GM19023 (cell line): Measurements from ENCODE around the gene TMEM151B.
"Not testable (repeated sequence)": the region's sequence is repeated elsewhere in the genome, so short reads cannot be mapped to it uniquely, and the experiment has no call there.

Experiments used
- ATAC-seq: cut with Tn5 transposase; IDR thresholded peaks from one replicate; pipeline ENCODE4 v1.9.1; 2021; ENCODE audit warnings: mild to moderate bottlenecking, moderate library complexity; ENCODE audit not compliant: unreplicated experiment

The TMEM151B gene

DNA sequence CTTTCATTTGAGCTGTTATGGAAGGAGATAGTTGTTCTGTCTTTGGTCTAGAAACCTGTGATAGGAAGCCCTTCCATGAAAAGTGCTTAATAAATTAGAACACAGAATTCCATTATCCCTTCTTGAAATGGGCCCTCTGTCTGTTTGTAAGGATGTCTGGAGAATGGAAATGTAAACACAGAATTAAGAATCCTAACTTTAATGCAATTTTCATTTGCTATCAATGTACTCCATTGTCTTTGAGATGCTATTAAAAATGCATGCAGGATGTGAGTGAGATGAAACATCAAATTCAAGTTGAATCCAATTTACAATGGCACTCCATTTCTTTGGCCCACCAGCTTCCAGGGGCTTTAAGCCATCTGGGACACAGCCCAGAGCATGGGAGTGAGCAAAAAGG is 56.8 kb downstream of the TMEM151B start:
- ATAC-seq: no peak

DNA sequence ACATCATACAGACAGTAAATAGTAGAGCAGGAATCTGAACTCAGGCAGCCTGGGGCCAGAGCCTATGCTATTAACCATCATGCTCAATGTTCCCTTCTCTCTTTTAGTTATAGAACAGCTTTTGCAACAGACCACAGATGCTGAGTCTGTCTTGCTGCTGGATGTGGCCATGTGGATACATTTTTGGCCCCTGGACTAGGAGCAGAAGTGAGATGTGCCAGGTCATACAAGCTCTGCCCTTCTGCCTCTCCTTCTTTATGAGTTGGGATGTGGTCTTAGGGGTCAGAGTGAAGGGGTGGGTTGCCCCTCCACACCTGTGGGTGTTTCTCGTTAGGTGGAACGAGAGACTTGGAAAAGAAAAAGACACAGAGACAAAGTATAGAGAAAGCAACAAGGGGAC is 57.5 kb downstream of the TMEM151B start:
- ATAC-seq: no peak

DNA sequence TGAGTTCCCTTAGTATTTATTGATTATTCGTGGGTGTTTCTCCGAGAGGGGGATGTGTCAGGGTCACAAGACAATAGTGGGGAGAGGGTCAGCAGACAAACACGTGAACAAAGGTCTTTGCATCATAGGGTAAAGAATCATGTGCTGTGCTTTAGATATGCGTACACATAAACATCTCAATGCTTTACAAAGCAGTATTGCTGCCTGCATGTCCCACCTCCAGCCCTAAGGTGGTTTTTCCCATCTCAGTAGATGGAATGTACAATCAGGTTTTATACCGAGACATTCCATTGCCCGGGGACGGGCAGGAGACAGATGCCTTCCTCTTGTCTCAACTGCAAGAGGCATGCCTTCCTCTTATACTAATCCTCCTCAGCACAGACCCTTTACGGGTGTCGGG is 58.0 kb downstream of the TMEM151B start:
- not testable (repeated sequence) for ATAC-seq

DNA sequence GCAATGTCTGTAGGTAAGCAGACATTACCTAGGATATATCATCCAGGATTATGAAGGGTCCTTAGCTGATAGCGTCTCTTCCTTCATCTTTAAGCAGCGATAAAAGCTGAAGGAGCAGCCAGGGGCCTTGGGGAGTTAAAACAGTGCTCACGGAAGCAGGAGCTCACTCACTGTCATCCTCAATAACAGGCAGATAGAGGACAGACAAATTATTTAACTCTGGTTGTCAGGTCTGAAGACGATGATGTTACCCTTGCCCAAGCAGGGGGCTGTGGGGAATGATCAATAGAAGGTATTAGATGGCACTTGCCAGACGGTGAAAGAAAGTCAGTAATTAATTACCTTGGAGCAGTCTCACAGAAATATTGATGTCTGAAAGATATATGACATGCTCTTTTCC is 59.6 kb downstream of the TMEM151B start:
- no peak for ATAC-seq

DNA sequence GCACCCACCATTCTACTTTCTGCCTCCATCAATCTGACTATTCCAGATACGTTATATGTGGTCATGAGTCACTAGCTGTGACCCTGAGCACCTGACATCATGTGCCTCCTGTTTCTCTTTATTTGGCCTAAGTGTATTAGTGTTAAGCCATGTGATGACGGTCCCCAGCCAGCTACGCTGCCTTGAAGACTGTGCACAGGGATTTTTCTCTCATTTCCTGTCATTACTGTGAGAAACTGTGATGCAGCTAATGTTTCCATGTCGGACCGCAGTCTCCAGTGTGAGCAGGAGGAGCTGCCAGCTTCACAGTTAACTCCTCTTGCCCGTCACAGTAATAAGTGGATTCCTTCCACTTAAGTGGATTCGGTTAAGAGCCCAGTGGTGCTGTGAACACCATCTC is 62.3 kb downstream of the TMEM151B start:
- no peak for ATAC-seq

DNA sequence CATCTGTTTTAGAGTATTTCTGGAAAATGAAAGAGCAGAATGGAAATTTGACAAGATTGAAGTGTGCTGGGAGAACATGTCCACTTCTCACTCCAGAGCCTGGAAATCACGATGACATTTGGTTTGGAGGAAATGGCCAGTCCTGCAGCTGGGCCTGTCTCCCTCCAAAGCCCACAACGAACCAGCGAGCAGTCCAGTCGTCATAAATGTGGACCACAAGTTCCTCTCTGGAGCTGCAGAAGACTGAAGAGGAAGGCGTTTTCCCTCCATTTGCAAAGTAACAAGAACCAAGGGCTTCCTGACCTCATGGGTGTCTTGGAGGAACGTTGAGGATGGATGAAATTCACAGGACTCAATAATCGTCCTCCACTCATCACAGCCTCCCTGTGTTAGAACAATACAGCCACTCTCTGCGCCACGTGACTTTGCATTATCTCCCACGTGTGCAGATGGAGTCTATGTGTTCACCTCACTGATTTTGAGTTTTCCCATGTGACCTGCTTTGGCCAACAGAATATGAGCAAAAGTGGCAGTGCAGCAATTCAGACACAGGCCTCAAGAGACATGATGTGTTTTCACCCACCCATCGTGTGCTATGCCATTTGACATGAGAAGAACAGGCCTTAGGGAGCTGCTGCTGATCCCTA is 63.1 kb downstream of the TMEM151B start:
- ATAC-seq: no peak

DNA sequence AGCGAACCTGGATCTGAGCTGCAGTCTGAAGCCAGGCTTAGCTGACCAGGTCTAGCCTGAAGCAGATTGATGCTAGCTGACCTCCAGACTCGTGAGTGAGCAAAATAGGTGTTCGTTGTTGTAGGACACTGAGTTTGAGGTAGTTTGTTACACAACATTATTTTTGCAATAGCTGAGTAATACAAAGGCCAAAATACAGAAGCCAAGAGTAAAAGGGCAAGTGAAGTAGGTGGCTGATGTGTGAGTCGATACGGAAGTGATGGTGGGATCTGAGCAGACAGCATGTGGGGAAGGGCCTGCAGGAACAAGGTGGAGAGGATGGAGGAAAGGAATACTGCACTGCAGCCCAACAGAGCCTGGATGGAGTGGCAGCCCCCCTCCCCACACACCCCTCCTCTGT is 63.7 kb downstream of the TMEM151B start:
- no peak for ATAC-seq

DNA sequence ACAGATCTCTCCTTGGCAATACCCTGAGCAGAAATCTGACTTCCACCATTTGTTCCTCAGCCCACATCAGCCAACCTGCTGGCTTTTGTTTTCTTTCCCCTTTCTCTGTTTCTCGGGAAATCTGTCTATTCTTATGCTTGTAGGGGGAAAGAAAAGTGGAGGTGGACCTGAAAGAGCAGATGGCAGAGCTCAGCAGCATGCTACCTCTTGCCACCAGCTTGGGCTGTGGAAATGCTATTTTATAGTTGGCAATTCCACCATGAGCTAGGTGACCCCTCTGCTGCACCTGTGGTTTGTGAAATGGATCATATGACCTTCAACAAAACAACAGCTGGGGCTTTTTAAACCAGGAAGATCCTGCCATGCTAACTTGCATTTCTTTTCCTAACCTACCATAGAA is 65.4 kb downstream of the TMEM151B start:
- ATAC-seq: no peak

DNA sequence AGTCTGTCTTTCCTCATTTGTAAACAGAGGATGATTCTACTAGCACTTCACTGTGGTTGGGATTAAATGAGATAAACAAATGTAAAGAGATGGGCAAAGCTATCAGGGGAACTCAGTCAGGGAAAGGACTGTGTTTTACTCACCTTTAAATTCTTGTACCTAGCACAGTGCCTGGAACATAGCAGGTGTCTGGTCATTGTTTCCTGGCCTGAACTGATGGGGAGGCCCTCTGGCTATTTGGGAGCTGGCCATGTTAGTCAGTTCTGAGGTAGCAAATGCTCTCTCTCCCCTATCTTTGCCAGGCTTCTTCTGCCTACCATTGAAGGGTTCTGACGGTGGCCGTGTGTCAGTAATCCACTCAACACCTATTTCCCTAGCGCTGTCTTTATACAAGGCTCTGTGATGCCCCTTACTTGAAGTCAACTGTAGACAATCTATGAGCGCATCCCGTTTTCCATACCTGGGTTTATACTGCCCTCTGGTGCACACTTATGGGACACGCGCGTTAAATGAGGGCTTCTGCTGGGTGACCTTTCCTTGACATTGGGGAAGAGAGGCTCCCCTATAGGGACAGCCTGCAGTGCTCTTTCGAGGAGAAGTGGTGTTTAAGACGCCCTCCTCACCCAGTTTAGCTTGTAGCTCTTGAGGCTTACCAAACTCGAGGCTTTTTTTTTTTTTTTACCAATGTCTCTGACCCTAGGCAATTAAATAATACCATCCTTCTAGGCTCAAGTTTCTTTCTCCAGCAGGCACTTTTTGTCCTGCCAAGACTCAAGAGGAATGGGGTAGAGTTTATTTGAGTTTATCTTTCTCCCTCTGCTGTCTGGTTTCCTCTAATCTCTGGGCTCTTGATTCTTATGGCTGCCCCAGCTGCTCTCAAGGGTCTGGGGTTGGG is 68.2 kb downstream of the TMEM151B start:
- ATAC-seq: no peak

DNA sequence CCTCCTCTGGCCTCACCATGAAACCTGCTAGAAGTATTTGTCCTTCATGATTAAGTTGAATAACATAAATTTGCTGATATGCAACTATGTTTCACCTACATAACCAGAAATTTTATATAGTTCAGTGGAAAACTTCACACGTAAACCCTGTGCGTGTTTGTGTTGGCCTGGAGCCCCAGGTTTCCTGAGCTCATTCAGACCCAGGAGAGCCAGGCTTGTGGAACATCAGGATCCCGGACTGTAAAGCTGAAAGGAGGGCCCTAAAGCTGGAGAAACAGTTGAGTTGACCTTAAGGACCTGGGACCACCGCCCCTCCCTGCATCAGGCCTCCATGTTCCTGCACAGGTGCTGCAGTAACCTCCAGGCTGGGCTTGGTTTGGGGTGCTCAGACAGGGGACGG is 69.1 kb downstream of the TMEM151B start:
- no peak for ATAC-seq

DNA sequence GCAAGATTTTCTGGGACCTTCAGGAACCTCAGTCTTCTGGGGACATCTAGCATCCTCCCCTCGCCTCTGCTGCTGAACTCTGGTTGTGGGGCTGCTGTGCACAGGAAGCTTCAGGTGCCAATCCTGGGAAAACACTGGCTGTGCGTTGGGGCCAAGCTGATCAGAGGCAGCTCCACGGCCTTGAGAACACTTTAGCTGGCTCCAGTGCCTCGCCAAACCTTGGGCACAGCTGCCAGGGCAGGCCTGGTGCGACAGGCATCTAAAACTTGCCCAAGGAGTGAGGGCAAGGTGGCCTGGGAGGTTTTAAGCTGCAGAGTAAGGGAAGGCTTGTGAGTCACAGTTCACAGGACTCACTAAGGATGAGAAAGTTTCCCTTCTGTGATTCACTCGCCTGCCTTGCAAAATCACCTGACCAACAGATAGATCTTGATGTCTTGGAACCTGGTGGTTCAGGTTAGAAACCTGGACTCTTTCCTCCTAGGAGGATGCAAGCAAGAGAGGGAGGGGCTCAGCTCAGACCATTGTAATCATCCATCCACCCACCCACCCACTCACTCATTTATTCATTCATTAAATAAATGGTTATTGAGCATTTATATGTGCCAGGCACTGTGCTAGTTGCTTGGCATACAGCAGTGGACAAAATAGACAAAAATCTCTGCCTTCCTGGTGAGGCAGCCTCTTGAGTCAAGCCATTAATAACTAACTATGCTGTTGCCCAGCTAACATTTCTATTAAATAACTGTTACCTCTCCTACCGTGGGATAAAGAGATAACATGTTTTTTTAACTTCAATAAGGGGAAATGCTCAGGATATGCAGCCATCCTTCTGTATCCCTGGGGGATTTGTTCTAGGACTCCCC is 69.7 kb downstream of the TMEM151B start:
- no peak for ATAC-seq

DNA sequence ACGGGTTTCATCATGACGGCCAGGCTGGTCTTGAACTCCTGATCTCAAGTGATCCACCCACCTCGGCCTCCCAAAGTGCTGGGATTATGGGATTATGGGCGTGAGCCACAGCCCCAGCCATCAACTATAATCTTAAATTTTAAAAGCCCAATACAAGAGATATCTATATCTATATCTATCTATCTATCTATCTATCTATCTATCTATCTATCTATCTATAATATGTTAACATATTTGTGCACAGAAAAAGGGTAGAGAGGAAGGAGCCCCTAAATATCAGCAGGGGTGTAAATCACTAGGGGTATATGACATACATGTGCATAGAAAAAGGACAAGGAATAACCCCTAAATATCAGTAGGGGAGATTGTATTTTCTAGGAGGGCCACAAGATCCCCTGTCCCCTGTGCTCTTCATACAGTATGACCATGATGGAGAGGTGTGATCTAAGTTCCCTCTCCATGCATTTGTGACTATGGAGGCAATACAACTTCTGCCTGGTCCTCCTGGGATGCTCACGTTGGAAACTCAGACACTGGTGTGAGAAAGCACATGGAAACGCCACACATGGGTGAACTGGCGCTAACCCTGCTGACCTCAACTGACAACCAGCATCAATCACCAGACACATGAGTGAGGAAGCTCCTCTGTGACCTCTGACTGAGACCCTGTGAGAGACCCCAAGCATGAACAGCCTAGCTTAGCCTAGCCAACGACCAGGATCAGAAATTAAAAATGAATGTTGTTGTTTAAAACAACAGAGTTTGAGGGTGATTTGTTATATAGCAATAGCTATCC is 71.0 kb downstream of the TMEM151B start:
- no peak for ATAC-seq

DNA sequence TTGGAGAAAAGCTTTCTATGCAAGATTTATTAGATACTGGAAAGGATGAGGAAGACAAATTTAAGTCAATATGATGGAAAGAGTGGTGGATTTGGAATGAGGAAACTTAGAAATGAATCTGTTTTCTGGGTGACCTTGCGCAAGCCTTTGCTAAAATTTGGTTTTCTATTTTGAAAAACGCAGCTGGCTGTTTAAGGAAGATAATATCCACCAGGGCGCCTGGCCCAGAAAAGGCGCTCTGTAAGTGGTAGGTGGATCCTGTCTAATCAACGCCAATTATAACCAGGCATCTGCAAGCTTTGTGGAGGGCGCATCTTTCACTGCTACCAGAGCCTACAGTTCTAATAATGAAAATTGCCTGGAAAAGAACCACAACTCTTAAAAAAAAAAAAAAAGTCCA is 71.8 kb downstream of the TMEM151B start:
- no peak for ATAC-seq

DNA sequence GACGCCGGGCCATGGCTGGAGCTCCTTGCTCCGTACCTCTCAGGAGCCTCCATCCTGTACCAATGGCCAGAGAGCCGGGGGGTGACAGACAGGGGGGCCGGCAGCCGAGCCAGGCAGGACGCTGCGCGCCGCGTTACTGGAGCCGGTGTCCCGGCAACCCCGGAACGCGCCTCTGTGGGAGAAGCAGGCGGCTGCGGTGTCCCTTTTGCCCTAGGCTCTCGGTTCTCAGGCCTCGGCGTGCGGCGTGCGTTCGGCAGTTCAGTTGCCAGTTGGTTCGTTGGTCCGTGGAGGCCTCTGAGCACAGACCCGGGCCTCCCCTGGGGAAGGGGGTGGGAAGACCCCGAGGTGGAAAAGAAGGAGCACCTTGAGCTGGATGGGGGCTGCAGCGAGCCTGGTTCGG is 72.2 kb downstream of the TMEM151B start, which contains the start of gene SPATS1:
TSS of gene SPATS1 (plus strand) at position 162 of the 400 bp plus-strand sequence. CDS start 446 bp downstream, outside the sequence.
- ATAC-seq: no peak

DNA sequence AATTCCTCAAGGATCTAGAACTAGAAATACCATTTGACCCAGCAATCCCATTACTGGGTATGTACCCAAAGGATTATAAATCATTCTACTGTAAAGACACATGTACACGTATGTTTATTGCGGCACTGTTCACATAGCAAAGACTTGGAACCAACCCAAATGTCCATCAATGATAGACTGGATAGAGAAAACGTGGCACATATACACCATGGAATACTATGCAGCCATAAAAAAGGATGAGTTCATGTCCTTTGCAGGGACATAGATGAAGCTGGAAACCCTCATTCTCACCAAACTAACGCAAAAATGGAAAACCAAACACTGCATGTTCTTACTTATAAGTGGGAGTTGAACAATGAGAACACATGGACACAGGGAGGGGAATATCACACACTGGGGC is 76.6 kb downstream of the TMEM151B start:
- not testable (repeated sequence) for ATAC-seq

DNA sequence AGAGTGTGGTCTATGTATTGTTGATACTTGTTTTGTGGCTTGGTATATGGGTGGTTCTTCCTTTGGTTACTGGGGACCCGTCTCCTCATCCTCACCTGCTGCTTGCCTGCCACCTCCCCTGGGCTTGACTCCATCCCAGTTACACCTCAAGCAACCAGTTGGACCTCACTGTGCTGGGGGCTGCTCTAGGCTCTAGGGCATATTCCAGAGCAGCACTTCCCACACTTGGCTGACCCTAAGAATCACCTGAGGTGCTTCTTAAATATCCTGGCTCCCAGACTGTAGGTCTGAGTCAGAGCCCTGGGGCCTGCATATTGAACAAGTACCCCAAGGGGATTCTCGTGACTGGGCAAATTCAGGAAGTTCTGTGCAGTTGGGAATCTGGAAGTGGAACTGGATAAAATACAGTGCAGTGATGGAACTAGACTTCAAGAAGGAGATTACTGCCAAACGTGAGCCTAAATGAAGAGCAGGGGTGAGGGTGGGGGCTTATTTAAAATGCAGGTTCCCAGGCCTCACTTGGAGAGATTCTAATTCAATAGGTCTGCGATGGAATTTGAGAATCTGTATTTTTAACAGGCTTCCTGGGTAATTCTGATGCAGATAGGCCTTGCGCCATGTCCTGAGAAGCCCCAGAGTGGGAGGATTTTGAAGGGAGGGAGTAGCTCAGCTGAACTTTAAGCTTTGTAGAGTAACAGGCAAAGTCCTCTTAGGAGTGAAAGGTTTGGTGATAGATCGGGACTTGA is 79.8 kb downstream of the TMEM151B start:
- ATAC-seq: no peak

DNA sequence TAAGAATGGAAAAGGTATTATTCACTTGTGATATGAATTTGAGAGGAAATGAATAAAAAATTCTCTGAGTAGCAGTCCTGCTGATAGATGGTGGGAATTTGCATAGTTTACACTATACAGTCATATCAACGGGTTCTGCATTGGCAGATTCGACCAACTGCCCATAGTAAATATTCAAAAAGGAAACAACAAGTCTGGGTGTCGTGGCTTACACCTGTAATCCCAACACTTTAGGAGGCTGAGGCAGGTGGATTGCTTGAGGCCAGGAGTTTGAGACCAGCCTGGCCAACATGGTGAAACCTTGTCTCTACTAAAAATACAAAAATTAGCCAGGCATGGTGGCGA is 80.4 kb downstream of the TMEM151B start:
- ATAC-seq: not testable (repeated sequence)

DNA sequence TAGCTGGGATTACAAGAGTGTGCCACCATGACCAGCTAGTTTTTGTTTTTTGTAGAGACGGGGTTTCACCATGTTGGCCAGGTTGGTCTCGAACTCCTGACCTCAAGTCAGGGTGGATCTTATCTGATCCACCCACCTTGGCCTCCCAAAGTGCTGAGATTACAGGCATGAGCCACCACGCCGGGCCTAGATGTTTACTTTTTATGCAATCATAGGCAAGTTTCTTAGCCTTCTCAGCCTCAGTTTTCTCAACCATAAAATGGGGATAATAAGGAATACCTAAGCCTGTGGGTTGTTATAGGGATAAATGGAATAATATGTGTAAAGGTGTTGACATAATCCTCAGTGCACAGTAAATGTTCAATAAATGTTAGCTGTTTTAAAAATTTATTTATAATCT is 82.0 kb downstream of the TMEM151B start:
- no peak for ATAC-seq

DNA sequence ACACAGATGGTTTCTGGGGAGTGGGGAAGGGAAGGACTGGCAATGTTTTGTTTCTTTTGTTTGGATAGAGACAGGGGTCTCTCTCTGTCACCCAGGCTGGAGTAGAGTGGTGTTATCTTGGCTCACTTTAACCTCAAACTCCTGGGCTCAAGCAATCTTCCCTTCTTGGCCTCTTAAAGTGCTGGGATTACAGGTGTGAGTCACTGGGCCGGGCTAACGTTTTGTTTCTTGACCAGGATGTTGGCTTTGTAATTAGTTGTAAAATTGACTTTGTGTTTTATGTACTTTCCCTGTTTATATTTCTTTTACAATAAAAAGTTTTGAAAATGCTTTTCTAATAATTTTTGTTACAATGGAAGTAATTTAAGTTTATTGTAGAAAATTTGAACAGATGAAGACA is 83.1 kb downstream of the TMEM151B start:
- ATAC-seq: no peak

DNA sequence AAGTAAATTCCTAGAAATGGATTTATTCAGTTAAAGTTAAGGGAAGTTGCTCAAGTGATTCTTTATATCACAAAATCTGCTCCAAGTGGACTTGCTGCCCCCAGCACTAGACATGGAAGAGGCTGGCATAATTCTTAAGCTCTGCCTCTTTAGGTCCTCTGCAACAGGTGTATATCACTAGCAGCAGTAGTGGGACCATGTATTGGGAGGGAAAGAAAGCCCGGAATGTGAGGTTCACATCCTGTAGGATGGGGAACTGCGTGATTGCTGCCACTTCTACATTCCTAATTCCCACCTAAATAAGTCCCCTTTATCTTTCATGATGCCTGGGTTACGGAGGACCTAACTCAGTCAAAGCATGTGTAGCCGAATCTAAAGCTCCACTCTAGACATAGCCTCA is 85.4 kb downstream of the TMEM151B start:
- ATAC-seq: no peak
